A673 (cell line): Measurements from ENCODE around the gene FAM81A. TPM values are rescaled to one million over a fixed set of nuclear protein-coding genes. Genes with fewer than 3 reads are reported as not detected.

Experiments used
- Bru-seq: library from RNA; stranded (reverse); fragments of 400-500 nt; gene quantifications from one replicate; lab custom pipeline; 2021; lab: Mats Ljungman, UMichigan
- BruChase-seq, 2 experiments: library from RNA; stranded (reverse); fragments of 400-500 nt; gene quantifications; one replicate each; lab custom pipeline; 2021; lab: Mats Ljungman, UMichigan
- BruUV-seq: library from RNA; stranded (reverse); fragments of 400-500 nt; replicated peaks from 2 replicates; lab custom pipeline; 2021; lab: Mats Ljungman, UMichigan
- CTCF ChIA-PET: fragments of 300-600 bp; sonication (Branson Sonifier 250); formaldehyde crosslinking; loops from one replicate; lab custom pipeline; 2022; ENCODE audit warnings: antibody characterized with exemption; lab: Charles Lee
- POLR2A ChIA-PET: fragments of 300-600 bp; sonication (Branson Sonifier 250); formaldehyde crosslinking; loops from one replicate; lab custom pipeline; 2022; ENCODE audit warnings: antibody characterized with exemption; ENCODE audit not compliant: low non-redundant PET; lab: Charles Lee
- DNase-seq: peaks from one replicate; pipeline ENCODE4 v3.0.0-alpha.2; 2015; ENCODE audit warnings: low spot score
- H3K27ac ChIP-seq: fragments of 200-600 bp; sonication (generic); 2 replicates; pipeline ENCODE4 v1.5.1; 2016; ENCODE audit warnings: mixed run types, low read depth, mild to moderate bottlenecking, mixed read lengths, antibody characterized with exemption, low read length; ENCODE audit not compliant: poor library complexity, severe bottlenecking
- H3K27me3 ChIP-seq: fragments of 200-600 bp; sonication (generic); replicated peaks from 2 replicates; pipeline ENCODE4 v1.6.1; 2017; ENCODE audit warnings: mixed run types, low read depth, mild to moderate bottlenecking, mixed read lengths, antibody characterized with exemption, low read length; ENCODE audit not compliant: insufficient read depth, poor library complexity
- H3K36me3 ChIP-seq: fragments of 200-600 bp; sonication (generic); 2 replicates; pipeline ENCODE4 v1.6.1; 2016; ENCODE audit warnings: mixed run types, mild to moderate bottlenecking, mixed read lengths, antibody characterized with exemption, low read length; ENCODE audit not compliant: insufficient read depth, poor library complexity, severe bottlenecking
- H3K4me1 ChIP-seq: fragments of 200-600 bp; sonication (generic); 2 replicates; pipeline ENCODE4 v1.6.1; 2017; ENCODE audit warnings: mixed run types, mild to moderate bottlenecking, mixed read lengths, antibody characterized with exemption, low read length; ENCODE audit not compliant: insufficient read depth, poor library complexity, severe bottlenecking
- H3K4me3 ChIP-seq: fragments of 200-600 bp; sonication (generic); 2 replicates; pipeline ENCODE4 v1.5.1; 2016; ENCODE audit warnings: low read depth, mixed run types, mild to moderate bottlenecking, mixed read lengths, low read length; ENCODE audit not compliant: poor library complexity, severe bottlenecking
- H3K9me3 ChIP-seq: fragments of 200-600 bp; sonication (generic); 2 replicates; pipeline ENCODE4 v1.6.1; 2016; ENCODE audit warnings: mixed run types, low read depth, mild to moderate bottlenecking, mixed read lengths, antibody characterized with exemption, low read length; ENCODE audit not compliant: poor library complexity, severe bottlenecking
- EZH2 ChIP-seq: fragments of 200-600 bp; sonication (generic); IDR thresholded peaks from 2 replicates; pipeline ENCODE4 v1.6.1; 2017; ENCODE audit warnings: borderline replicate concordance, low read depth, mild to moderate bottlenecking, mixed read lengths, antibody characterized with exemption, low read length; ENCODE audit not compliant: poor library complexity, severe bottlenecking
- intact Hi-C: fragments of 100-400 bp; cut with micrococcal nuclease; formaldehyde crosslinking; loops from one replicate; pipeline ENCODE4 v1.10.0; 2022; ENCODE audit not compliant: unreplicated experiment
- long read RNA-seq: library from polyadenylated mRNA; stranded (forward); transcript quantifications from one replicate; pipeline ENCODE4 v2.0.0, GENCODE V29; 2022
- total RNA-seq: library from RNA; stranded (reverse); gene quantifications from 2 replicates; pipeline ENCODE4 v1.2.3, GENCODE V29; 2021
- TF ChIP-seq, protein P1 (sequence below): fragments of 300-800, 200-600 bp; sonication (generic); conservative IDR thresholded peaks from 2 replicates; pipeline ENCODE4 v1.5.1; 2017; ENCODE audit warnings: low read depth, mild to moderate bottlenecking, antibody characterized with exemption, low read length, moderate library complexity, mixed read lengths

Gene FAM81A
- total RNA-seq = not detected in 2 replicates
- percentile 7 among the genes with signal in this experiment for Bru-seq, nascent RNA
- percentile 5 among the genes with signal in this experiment for BruChase-seq, experiment 1, labeled RNA remaining after a 2-hour chase
- BruChase-seq, experiment 2, labeled RNA remaining after a 6-hour chase = percentile 5 among the genes with signal in this experiment
- long read RNA-seq = 0 reads

DNA sequence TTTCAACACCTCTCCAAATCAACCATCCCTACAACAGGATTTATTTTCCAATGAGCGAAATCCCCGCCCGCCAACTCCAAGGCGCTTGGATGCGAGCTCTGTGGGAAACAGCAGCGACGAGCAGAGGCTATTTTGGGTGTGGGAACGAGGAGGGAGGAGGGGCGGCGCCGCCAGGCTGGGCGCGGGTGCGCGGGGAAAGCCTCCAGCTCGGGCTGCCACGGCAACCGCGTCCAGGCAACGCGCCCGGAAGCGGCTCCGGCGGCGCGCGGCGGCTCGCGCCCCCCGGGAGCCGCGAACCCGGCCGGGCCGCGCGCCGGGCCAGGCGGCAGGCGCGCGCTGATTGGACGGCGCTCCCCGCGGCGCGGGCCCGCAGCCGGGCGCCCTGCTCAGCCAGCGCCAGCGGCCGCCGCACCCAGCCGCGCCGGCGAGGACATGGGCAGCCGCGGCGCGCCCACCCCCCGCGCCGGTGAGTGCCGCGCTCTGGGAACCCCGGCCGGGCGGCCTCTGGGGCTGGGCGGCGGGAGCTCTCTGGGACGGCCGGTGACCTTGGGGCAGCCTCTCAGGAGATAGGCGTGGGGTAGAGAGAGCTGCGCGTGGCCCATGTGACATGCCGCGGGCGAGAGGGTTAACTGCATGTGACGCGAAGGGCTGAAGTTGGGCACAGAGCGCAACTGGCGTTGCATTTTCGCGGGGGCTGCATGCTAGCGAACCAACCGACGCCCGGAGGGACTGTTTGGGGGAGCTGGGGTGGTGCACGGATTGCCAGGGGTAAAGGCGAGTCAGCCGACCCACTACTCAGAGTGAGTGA is at the start of gene FAM81A:
FAM81A (plus strand) TSS at position 370 of the 808 bp plus-strand sequence. CDS start 20,441 bp downstream, outside the sequence.
- intact Hi-C loops = no loop called here
- ChIA-PET POLR2A (no interaction called here), CTCF (no interaction called here)
- Histone ChIP-seq H3K4me1 (peaks cover 8% of the 10 kb centered on the region), H3K36me3 (no peaks in the 10 kb centered on the region), H3K27ac (no peak within 1 kb of the TSS), H3K27me3 (peaks cover 69% of the 10 kb centered on the region), H3K4me3 (peak within 1 kb of the TSS; percentile 33), H3K9me3 (no peaks in the 10 kb centered on the region)
- no TSS peak for BruUV-seq
- TF ChIP-seq EZH2 = no peak
- TF ChIP-seq, protein P1, sequence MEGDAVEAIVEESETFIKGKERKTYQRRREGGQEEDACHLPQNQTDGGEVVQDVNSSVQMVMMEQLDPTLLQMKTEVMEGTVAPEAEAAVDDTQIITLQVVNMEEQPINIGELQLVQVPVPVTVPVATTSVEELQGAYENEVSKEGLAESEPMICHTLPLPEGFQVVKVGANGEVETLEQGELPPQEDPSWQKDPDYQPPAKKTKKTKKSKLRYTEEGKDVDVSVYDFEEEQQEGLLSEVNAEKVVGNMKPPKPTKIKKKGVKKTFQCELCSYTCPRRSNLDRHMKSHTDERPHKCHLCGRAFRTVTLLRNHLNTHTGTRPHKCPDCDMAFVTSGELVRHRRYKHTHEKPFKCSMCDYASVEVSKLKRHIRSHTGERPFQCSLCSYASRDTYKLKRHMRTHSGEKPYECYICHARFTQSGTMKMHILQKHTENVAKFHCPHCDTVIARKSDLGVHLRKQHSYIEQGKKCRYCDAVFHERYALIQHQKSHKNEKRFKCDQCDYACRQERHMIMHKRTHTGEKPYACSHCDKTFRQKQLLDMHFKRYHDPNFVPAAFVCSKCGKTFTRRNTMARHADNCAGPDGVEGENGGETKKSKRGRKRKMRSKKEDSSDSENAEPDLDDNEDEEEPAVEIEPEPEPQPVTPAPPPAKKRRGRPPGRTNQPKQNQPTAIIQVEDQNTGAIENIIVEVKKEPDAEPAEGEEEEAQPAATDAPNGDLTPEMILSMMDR = no peak
- peak; percentile 74 for DNase-seq

- Histone ChIP-seq H3K4me3 (no peak overlapping the region), H3K27me3 (no peaks in the 10 kb centered on the region), H3K9me3 (no peaks in the 10 kb centered on the region), H3K36me3 (no peaks in the 10 kb centered on the region), H3K4me1 (no peaks in the 10 kb centered on the region), H3K27ac (no peak overlapping the region)
- ChIA-PET POLR2A (no interaction called here), CTCF (no interaction called here)
- BruUV-seq = no TSS peak
- intact Hi-C loops = no loop called here
- peak; percentile 33 for DNase-seq
- TF ChIP-seq, protein P1 = no peak
- no peak for TF ChIP-seq EZH2
These were observed 49.3 kb upstream of the FAM81A start for GRCh38 chr15:59388670-59389069.

DNA sequence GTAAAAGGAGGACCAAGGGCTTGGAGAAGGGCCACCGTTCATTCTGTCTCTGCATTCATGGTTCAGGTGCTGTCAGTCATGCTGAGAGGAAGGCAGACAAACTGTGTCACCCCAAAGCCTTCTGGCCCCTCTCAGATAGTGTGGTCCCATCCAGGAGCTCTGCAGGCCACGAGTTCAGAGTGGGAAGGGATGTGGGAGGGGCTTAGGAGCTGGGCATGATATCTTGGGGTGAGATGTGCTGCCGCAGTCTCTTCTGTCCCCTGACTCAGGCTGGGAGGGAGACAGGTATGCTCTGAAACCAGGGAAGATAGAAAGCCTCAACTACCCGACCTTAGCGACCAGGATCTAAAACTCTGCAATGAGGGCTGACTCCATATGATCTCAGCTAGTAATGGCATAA is 45.7 kb upstream of the FAM81A start:
- ChIA-PET CTCF (no interaction called here), POLR2A (no interaction called here)
- no peaks in the 10 kb centered on the region for H3K27me3 ChIP-seq
- H3K4me1 ChIP-seq = no peaks in the 10 kb centered on the region
- no peak overlapping the region for H3K4me3 ChIP-seq
- DNase-seq = no peak
- H3K27ac ChIP-seq = no peak overlapping the region
- intact Hi-C loops = no loop called here
- TF ChIP-seq, protein P1 = no peak
- no peak for TF ChIP-seq EZH2
- H3K9me3 ChIP-seq = no peaks in the 10 kb centered on the region
- no TSS peak for BruUV-seq
- no peaks in the 10 kb centered on the region for H3K36me3 ChIP-seq
